Body of pancreas (tissue), 4 donors: ENCODE data around the gene PTPRM. TPM values are rescaled to one million over a fixed set of nuclear protein-coding genes. Genes with fewer than 3 reads are reported as not detected.

Experiments used
- ATAC-seq: fragments of 150-250 bp; one replicate; pipeline ENCODE4 v1.9.1; 2016
- DNase-seq, 4 donors: peaks; one replicate each; pipeline ENCODE4 v3.0.0-alpha.2; 2019
- H3K27ac ChIP-seq, 4 donors: fragments of 200-600 bp; sonication (generic); 1 replicate in 3 of 4; 2 replicates in 1 of 4; pipeline versions ENCODE4 v1.5.1 to v1.6.1; 2016 to 2019; ENCODE audit warnings: mild to moderate bottlenecking in 1 of 4, mixed read lengths in 1 of 4, moderate library complexity in 1 of 4
- H3K27me3 ChIP-seq, 2 donors: fragments of 200-600 bp; sonication (generic); one replicate each; pipeline ENCODE4 v1.6.0; 2016; ENCODE audit warnings: mild to moderate bottlenecking in 1 of 2
- H3K36me3 ChIP-seq, 2 donors: fragments of 200-600 bp; sonication (generic); replicated peaks in 1 of 2; 2 replicates each; pipeline ENCODE4 v1.5.1; 2016; ENCODE audit warnings: low read depth in 2 of 2; ENCODE audit not compliant: insufficient read depth in 1 of 2
- H3K4me1 ChIP-seq: fragments of 200-600 bp; sonication (generic); one replicate; pipeline ENCODE4 v1.6.0; 2016
- H3K4me3 ChIP-seq, 2 donors: fragments of 200-600 bp; sonication (generic); 1 replicate in 1 of 2; 2 replicates in 1 of 2; pipeline ENCODE4 v1.5.1; 2016 to 2019
- H3K9me3 ChIP-seq, 3 donors: fragments of 200-600 bp; sonication (generic); 1 replicate in 2 of 3; 2 replicates in 1 of 3; pipeline ENCODE4 v1.5.1; 2016
- POLR2A ChIP-seq, 3 donors: fragments of 450-650 bp; IDR thresholded peaks; one replicate each; pipeline ENCODE4 v1.6.1; 2016; ENCODE audit warnings: antibody characterized with exemption in 3 of 3, mild to moderate bottlenecking in 2 of 3
- WGBS, 2 donors: methylation state at CpG; one replicate each; pipeline ENCODE4 v1.1.5; 2017; 5-methylcytosine and 5-hydroxymethylcytosine counted together
- intact Hi-C: fragments of 100-400 bp; cut with DNase I; formaldehyde crosslinking; loops from one replicate; pipeline ENCODE4 v1.15.1; 2023
- total RNA-seq, 2 donors: library from RNA; depleted of rRNA; stranded (reverse); fragments of >200 nt; gene quantifications; one replicate each; pipeline ENCODE4 v1.1.0, GENCODE V29; 2016
- TF ChIP-seq, protein P1 (sequence below), 7 experiments: fragments of 450-650 bp in 4 of 7; fragments of 200-600 bp in 3 of 7; sonication (generic) in 3 of 7; IDR thresholded peaks; one replicate each; pipeline ENCODE4 v1.5.1; 2016 to 2019; ENCODE audit warnings: antibody characterized with exemption in 7 of 7

PTPRM gene
- total RNA-seq, 2 donors from 2014 or later, result 38.2 to 48.0 TPM

DNA sequence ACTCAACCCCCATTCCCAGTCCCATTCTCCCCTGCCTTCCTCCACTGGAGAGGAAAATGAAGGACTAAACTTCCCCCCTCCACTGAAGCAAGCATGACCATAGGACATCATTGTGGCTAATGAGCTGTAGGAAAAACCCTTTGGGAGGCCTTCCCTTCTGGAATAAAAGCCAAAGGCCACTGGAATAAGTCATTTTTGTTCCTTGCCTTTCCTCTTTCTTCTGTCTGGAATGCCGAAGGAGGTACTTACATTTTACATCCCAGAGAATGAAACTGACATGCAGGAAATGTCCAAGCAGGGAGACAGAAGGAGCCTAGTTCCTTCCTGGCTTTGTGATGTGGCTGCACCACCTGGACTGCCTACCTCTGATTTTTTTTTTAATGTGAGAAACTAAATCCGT, 9.1 kb upstream of the PTPRM start:
- Histone ChIP-seq H3K27me3 (no peaks in the 10 kb centered on the region), H3K27ac (no peak overlapping the region), H3K4me3 (no peak overlapping the region), H3K36me3 (no peaks in the 10 kb centered on the region), H3K4me1 (peaks cover 6% of the 10 kb centered on the region), H3K9me3 (no peaks in the 10 kb centered on the region)
- intact Hi-C loops, result no loop called here
- ATAC-seq, result peak; percentile 9
- TF ChIP-seq, protein P1, sequence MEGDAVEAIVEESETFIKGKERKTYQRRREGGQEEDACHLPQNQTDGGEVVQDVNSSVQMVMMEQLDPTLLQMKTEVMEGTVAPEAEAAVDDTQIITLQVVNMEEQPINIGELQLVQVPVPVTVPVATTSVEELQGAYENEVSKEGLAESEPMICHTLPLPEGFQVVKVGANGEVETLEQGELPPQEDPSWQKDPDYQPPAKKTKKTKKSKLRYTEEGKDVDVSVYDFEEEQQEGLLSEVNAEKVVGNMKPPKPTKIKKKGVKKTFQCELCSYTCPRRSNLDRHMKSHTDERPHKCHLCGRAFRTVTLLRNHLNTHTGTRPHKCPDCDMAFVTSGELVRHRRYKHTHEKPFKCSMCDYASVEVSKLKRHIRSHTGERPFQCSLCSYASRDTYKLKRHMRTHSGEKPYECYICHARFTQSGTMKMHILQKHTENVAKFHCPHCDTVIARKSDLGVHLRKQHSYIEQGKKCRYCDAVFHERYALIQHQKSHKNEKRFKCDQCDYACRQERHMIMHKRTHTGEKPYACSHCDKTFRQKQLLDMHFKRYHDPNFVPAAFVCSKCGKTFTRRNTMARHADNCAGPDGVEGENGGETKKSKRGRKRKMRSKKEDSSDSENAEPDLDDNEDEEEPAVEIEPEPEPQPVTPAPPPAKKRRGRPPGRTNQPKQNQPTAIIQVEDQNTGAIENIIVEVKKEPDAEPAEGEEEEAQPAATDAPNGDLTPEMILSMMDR (IDR thresholded peaks at IDR 0.05), result no peak
- TF ChIP-seq POLR2A (IDR thresholded peaks at IDR 0.05), result no peak
- 51 to 60% methylated on average over 2 of the region's 2 CpGs for WGBS, 2 donors
- DNase-seq, result no peak

DNA sequence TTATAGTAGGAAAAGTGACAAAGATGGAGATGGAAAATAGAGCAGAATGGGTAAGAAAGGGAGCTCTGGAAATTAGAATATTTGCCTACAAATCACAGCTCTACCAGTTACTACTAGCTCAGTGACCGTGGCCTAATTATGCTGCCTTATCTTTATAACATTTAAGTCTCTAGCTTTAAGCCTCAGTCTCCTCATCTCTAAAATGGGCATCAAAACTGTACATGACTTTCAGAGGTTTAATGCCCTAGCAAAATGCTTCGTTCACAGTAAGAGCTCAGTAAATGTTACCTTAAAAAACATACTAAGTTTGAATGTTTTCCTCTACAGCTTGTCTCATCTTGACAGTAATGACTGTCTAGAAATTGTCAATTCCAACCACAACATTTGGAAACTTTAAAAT, 8.3 kb upstream of the PTPRM start:
- TF ChIP-seq, protein P1 (IDR thresholded peaks at IDR 0.05), result no peak
- no peak for TF ChIP-seq POLR2A (IDR thresholded peaks at IDR 0.05)
- ATAC-seq, result no peak
- no peaks in the 10 kb centered on the region for H3K9me3 ChIP-seq
- 87 to 90% methylated on average over 2 of the region's 2 CpGs for WGBS, 2 donors
- intact Hi-C loops, result no loop called here
- H3K4me1 ChIP-seq, result peaks cover 6% of the 10 kb centered on the region
- H3K27ac ChIP-seq, result no peak overlapping the region
- no peaks in the 10 kb centered on the region for H3K36me3 ChIP-seq
- no peaks in the 10 kb centered on the region for H3K27me3 ChIP-seq
- DNase-seq, result no peak
- H3K4me3 ChIP-seq, result no peak overlapping the region

DNA sequence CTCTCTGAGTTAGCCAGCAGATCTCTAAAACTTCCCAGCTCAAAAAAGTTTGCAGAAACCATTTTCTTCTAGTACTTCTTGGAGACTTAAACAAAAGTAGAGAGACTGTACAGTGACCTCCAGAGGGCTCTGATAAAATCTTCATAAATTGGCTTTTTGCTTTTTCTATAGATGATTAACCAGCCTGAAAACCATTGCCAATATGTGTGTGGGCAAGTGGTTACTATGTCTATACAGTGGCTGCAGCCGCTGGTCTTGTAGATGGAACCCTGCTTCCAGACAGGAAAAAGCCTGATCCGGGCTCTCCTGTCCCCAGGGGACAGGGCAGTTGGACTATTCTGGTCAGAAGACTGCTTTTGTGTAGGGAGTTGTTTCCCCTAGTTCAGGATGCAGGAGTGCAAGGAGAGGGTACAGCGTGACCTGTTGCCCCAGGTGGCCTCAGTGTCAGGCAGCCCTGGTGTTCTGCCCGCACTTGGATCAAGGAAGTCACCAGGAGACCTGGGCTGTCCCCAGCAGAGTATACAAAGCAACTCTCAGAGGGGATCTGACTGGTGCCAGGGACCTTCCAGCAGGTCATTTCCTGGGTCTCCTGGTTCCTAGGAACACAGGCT, 7.3 kb upstream of the PTPRM start:
- Histone ChIP-seq H3K4me3 (no peak overlapping the region), H3K27ac (no peak overlapping the region), H3K27me3 (no peaks in the 10 kb centered on the region), H3K36me3 (no peaks in the 10 kb centered on the region), H3K9me3 (no peaks in the 10 kb centered on the region), H3K4me1 (peaks cover 6% of the 10 kb centered on the region)
- peak; percentile 38 for ATAC-seq
- 78 to 100% methylated on average over 1 to 4 of the region's 4 CpGs for WGBS, 2 donors
- no peak for TF ChIP-seq POLR2A (IDR thresholded peaks at IDR 0.05)
- TF ChIP-seq, protein P1 (IDR thresholded peaks at IDR 0.05), result no peak
- intact Hi-C loops, result no loop called here
- DNase-seq, result no peak

DNA sequence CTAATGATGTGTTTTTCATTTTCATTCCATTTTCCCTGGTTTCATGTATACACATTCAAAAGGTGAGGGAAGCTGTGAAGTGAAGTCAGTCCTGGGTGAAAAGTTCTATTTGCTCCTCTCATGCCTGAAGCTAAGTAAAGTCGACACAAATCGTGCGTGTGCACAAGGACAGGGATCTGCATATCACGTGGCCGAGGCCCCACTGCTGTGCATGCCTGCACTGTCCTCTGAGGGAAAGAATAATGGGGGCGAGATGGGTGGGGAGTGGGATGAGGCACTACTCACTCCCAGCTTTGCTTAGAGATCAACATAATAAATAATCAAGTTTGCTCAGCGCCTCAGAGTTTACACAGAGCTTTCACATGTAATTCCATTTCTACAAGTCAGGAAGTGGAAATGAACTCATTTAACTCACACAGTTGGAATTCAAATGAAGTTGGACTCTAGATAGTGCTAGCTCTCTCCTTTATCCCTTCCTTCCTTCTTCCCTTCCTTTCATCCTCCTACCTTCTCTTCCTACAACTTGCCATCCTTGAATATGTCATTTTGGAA, 5.1 kb upstream of the PTPRM start:
- ATAC-seq (no peak), DNase-seq (no peak)
- intact Hi-C loops, result no loop called here
- no peak for TF ChIP-seq POLR2A (IDR thresholded peaks at IDR 0.05)
- TF ChIP-seq, protein P1 (IDR thresholded peaks at IDR 0.05), result no peak
- 74 to 77% methylated on average over 7 of the region's 7 CpGs for WGBS, 2 donors
- Histone ChIP-seq H3K27ac (no peak overlapping the region), H3K36me3 (no peaks in the 10 kb centered on the region), H3K4me3 (no peak overlapping the region), H3K9me3 (no peaks in the 10 kb centered on the region), H3K4me1 (peaks cover 14% of the 10 kb centered on the region), H3K27me3 (no peaks in the 10 kb centered on the region)

DNA sequence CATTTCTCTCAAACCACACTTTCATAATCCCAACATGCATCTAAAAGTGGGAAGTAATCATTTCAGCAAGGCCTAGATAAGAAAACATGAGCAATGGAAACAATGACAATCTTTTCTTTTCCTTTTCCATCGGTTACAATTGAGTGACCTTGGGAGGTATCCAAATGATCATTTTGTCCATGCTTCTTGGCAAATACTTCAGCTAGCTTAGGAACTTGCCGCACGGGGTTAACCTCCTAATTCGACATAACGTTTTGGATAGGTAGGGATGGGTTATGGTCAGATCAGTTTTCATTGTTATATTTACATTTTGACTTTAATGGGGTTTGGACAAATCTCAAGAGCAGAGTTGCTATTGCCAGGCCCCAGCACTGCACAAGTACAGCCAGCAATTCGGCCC, 4.6 kb upstream of the PTPRM start:
- no peaks in the 10 kb centered on the region for H3K9me3 ChIP-seq
- H3K27ac ChIP-seq, result no peak overlapping the region
- DNase-seq (no peak), ATAC-seq (no peak)
- no peak overlapping the region for H3K4me3 ChIP-seq
- H3K4me1 ChIP-seq, result peaks cover 14% of the 10 kb centered on the region
- TF ChIP-seq, protein P1 (IDR thresholded peaks at IDR 0.05), result no peak
- TF ChIP-seq POLR2A (IDR thresholded peaks at IDR 0.05), result no peak
- H3K27me3 ChIP-seq, result no peaks in the 10 kb centered on the region
- WGBS, 2 donors, result 52 to 53% methylated on average over 6 of the region's 6 CpGs
- H3K36me3 ChIP-seq, result no peaks in the 10 kb centered on the region
- intact Hi-C loops, result no loop called here
